Lung (tissue), 12 donors: ENCODE data around the gene DMRT1. TPM values are rescaled to one million over a fixed set of nuclear protein-coding genes. Genes with fewer than 3 reads are reported as not detected.

Experiments
- ATAC-seq: fragments of 200-7000 bp; cut with Tn5 transposase; one replicate; pipeline ENCODE4 v1.9.1; 2020; ENCODE audit warnings: moderate number of reproducible peaks; ENCODE audit not compliant: insufficient read depth, low FRiP score
- DNase-seq, 3 donors: peaks; one replicate each; pipeline ENCODE4 v3.0.0-alpha.2; 2013 to 2017
- H3K27ac ChIP-seq, 2 donors: one replicate each; pipeline ENCODE4 v1.5.1; 2013; ENCODE audit warnings: mild to moderate bottlenecking in 2 of 2, moderate library complexity in 2 of 2, control low read depth in 1 of 2, inconsistent platforms in 1 of 2, low read depth in 1 of 2, low read length in 1 of 2
- H3K27me3 ChIP-seq, 3 donors: one replicate each; pipeline ENCODE4 v1.5.1; 2013; ENCODE audit warnings: low read length in 2 of 3; ENCODE audit not compliant: control insufficient read depth in 3 of 3, insufficient read depth in 3 of 3
- H3K36me3 ChIP-seq, 4 donors: one replicate each; pipeline ENCODE4 v1.5.1; 2013; ENCODE audit warnings: low read length in 4 of 4, mild to moderate bottlenecking in 1 of 4, moderate library complexity in 1 of 4; ENCODE audit not compliant: control insufficient read depth in 4 of 4, insufficient read depth in 4 of 4
- H3K4me1 ChIP-seq, 5 donors: one replicate each; pipeline ENCODE4 v1.5.1; 2013; ENCODE audit warnings: low read length in 5 of 5, mild to moderate bottlenecking in 2 of 5, moderate library complexity in 1 of 5; ENCODE audit not compliant: control insufficient read depth in 5 of 5, insufficient read depth in 5 of 5
- H3K4me3 ChIP-seq: one replicate; pipeline ENCODE4 v1.5.1; 2013; ENCODE audit warnings: mild to moderate bottlenecking, control low read depth, moderate library complexity
- H3K9ac ChIP-seq, 2 donors: one replicate each; pipeline ENCODE4 v1.5.1; 2013; ENCODE audit warnings: low read length in 2 of 2, control low read depth in 1 of 2; ENCODE audit not compliant: insufficient read depth in 1 of 2
- H3K9me3 ChIP-seq, 4 donors: one replicate each; pipeline ENCODE4 v1.5.1; 2013; ENCODE audit warnings: low read length in 3 of 4, mild to moderate bottlenecking in 1 of 4, moderate library complexity in 1 of 4; ENCODE audit not compliant: control insufficient read depth in 4 of 4, insufficient read depth in 3 of 4
- WGBS, 2 donors: extraction: QIAGEN DNeasy Blood & Tissue Kit; methylation state at CpG; one replicate each; pipeline ENCODE4 v1.1.7; 2013; 5-methylcytosine and 5-hydroxymethylcytosine counted together
- polyA plus RNA-seq, 2 donors: library from polyadenylated mRNA; stranded (reverse); fragments of 200-250 nt; gene quantifications; one replicate each; pipeline ENCODE4 v1.2.1, GENCODE V29; 2013
- total RNA-seq, 2 donors: library from RNA; depleted of rRNA in 1 of 2; stranded (reverse); fragments of >200 nt in 1 of 2; gene quantifications; one replicate each; pipeline ENCODE4 v1.2.1, GENCODE V29; 2014 to 2021
- TF ChIP-seq, protein P1 (sequence below): IDR thresholded peaks from 2 replicates; pipeline ENCODE4 v1.5.1; 2012; ENCODE audit warnings: mild to moderate bottlenecking; ENCODE audit errors: control extremely low read depth, extremely low read depth
- donor health status: control.
- donor health status: control.
- donor health status: Bipolar disorder and iron deficiency.
- donor health status: healthy.
- donor health status: DM: yes; HTN: yes; CAD: no.

DMRT1 gene
- total and polyA plus RNA-seq, 4 donors, result not detected

DNA sequence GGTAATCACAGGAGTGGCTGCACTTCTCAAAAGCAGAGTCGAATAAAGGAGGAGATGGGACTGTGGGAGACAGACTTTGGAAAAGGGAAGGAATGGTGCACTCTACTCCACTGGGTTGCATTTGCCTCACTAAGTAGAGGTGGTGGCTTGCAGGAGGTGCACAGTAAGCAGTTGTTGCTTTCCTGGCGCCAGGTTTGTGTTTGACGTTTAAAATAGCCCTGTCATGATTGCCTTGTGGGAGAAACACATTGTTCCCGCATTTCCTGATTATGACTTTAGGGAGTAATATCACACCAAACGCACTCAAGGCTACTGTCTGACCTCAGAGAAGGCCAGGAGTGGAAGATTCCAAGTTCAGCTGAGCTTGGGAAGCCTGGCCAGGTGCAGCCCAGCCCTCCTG lies 36.7 kb downstream of the DMRT1 start:
- TF ChIP-seq, protein P1, sequence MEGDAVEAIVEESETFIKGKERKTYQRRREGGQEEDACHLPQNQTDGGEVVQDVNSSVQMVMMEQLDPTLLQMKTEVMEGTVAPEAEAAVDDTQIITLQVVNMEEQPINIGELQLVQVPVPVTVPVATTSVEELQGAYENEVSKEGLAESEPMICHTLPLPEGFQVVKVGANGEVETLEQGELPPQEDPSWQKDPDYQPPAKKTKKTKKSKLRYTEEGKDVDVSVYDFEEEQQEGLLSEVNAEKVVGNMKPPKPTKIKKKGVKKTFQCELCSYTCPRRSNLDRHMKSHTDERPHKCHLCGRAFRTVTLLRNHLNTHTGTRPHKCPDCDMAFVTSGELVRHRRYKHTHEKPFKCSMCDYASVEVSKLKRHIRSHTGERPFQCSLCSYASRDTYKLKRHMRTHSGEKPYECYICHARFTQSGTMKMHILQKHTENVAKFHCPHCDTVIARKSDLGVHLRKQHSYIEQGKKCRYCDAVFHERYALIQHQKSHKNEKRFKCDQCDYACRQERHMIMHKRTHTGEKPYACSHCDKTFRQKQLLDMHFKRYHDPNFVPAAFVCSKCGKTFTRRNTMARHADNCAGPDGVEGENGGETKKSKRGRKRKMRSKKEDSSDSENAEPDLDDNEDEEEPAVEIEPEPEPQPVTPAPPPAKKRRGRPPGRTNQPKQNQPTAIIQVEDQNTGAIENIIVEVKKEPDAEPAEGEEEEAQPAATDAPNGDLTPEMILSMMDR, result no peak
- no peak for DNase-seq
- peaks cover 0 to 1% (median 0%) of the 10 kb centered on the region in 5 donors for H3K4me1 ChIP-seq
- no peak overlapping the region for H3K27ac ChIP-seq
- 44 to 50% methylated on average over 5 of the region's 5 CpGs for WGBS, 2 donors
- H3K36me3 ChIP-seq, result no peaks in the 10 kb centered on the region
- no peak for ATAC-seq
- no peak overlapping the region for H3K9ac ChIP-seq
- H3K9me3 ChIP-seq, result peaks cover 0 to 3% (median 0%) of the 10 kb centered on the region in 4 donors
- H3K27me3 ChIP-seq, result no peaks in the 10 kb centered on the region
- H3K4me3 ChIP-seq, result no peak overlapping the region

DNA sequence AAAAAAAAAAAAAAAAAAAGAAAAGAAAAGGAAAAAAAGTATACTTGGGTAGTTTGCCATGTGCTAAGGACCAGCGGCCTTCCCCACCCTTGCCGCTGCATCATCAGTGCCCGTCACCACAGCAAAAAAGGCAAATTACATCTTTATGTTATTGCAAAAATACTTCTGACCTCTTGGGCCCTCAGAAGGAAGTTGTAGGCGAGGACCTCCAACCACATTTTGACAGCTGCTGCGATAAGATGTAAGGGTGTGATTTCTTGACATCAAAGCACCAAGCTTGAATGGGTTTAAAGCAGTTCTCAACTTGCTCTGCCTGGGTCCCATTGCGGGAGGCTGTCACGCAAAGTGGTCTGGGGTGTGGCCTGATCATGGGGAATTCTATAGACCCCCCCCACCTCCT lies 39.2 kb downstream of the DMRT1 start:
- H3K27ac ChIP-seq, result no peak overlapping the region
- H3K9ac ChIP-seq, result no peak overlapping the region
- peaks cover 0 to 1% (median 0%) of the 10 kb centered on the region in 5 donors for H3K4me1 ChIP-seq
- TF ChIP-seq, protein P1, result no peak
- H3K27me3 ChIP-seq, result peaks cover 0 to 3% (median 0%) of the 10 kb centered on the region in 3 donors
- DNase-seq, result no peak
- 45 to 78% methylated on average over 7 of the region's 7 CpGs for WGBS, 2 donors
- H3K4me3 ChIP-seq, result no peak overlapping the region
- H3K36me3 ChIP-seq, result no peaks in the 10 kb centered on the region
- no peak for ATAC-seq
- H3K9me3 ChIP-seq, result peaks cover 0 to 3% (median 0%) of the 10 kb centered on the region in 4 donors

DNA sequence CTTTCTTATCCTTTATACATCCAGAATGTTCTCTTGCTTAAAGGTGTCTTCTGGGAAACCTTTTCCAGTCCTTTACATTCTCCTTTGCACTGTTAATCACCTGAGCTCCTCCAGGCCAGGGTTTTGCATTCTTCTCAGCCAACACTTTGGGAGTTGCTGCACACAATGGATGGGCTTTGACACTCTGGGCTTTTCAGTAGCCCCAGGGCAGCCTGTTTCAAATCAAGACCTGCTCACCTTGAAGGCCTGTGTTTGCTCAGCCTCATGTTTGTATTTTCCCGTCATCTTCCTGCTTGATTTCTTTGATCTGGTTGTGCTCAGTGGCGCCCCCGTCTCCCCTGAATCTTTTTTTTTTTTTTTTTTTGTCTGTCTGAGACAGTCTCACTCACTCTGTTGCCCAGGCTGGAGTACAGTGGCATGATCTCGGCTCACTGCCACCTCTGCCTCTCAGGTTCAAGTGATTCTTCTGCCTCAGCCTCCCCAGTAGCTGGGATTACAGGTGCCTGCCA lies 41.0 kb downstream of the DMRT1 start:
- ATAC-seq, result no peak
- whole genome bisulfite sequencing, 2 donors, result 49 to 60% methylated on average over 4 of the region's 4 CpGs

More for the DNA sequence above, 41.0 kb downstream of the DMRT1 start:
- TF ChIP-seq, protein P1, result no peak
- H3K27me3 ChIP-seq, result peaks cover 0 to 4% (median 0%) of the 10 kb centered on the region in 3 donors
- H3K36me3 ChIP-seq, result no peaks in the 10 kb centered on the region
- H3K9me3 ChIP-seq, result no peaks in the 10 kb centered on the region
- no peak for DNase-seq
- H3K4me1 ChIP-seq, result peaks cover 0 to 1% (median 0%) of the 10 kb centered on the region in 5 donors
- no peak overlapping the region for H3K9ac ChIP-seq
- H3K27ac ChIP-seq, result no peak overlapping the region
- no peak overlapping the region for H3K4me3 ChIP-seq
